Measurements from ENCODE around the gene TAAR2. TPM values are rescaled to one million over a fixed set of nuclear protein-coding genes. Genes with fewer than 3 reads are reported as not detected.

The TAAR2 gene
- total and polyA plus RNA-seq, 2 donors (not counting 3 experiments of a cell fraction or from before 2014, with no cell fraction given), result not detected

- no peaks in the 10 kb centered on the region for H3K36me3 ChIP-seq (ENCODE audit: control insufficient read depth in 2 of 2, extremely low read depth in 1 of 2, insufficient read depth in 2 of 2, low read length in 2 of 2)
- dilution Hi-C loops (cut with MboI; ENCODE audit: extremely low pct_ligation_motif_present, low sequenced_read_pairs) (no loop called here), intact Hi-C loops (cut with micrococcal nuclease) (no loop called here)
- no peak overlapping the region for H3K4me2 ChIP-seq (ENCODE audit: insufficient read depth, low read length)
- peak; percentile 15 for DNase-seq (ENCODE audit: low read depth, low spot score)
- no peak for TF ChIP-seq MYC (IDR thresholded peaks at IDR 0.05; ENCODE audit: low read depth, low read length)
- no peaks in the 10 kb centered on the region for H3K79me2 ChIP-seq (ENCODE audit: control insufficient read depth, insufficient read depth, low read length)
- H3K9ac ChIP-seq (replicated peaks; ENCODE audit: extremely low read depth, insufficient read depth, low read length), result no peak overlapping the region
- H3K27ac ChIP-seq (ENCODE audit: insufficient read depth, low read depth, low read length), result no peak overlapping the region
- H3K4me1 ChIP-seq (ENCODE audit: control insufficient read depth, extremely low read depth, insufficient read depth, low read length), result no peaks in the 10 kb centered on the region
- no peaks in the 10 kb centered on the region for H3K27me3 ChIP-seq (ENCODE audit: control insufficient read depth in 2 of 2, insufficient read depth in 2 of 2, low read length in 2 of 2)
- CTCF ChIA-PET, result no interaction called here
- no peaks in the 10 kb centered on the region for H3K9me3 ChIP-seq (replicated peaks; ENCODE audit: control insufficient read depth, insufficient read depth, low read length)
- H3K4me3 ChIP-seq (replicated peaks in 1 of 3; ENCODE audit: insufficient read depth in 1 of 3, low read depth in 1 of 3, low read length in 3 of 3), result no peak overlapping the region
- H2AFZ ChIP-seq (ENCODE audit: low read depth, low read length), result no peak overlapping the region
- H4K20me1 ChIP-seq (replicated peaks; ENCODE audit: control insufficient read depth, extremely low read depth, insufficient read depth, low read length), result no peaks in the 10 kb centered on the region
- BruUV-seq (replicated peaks), result no TSS peak
- POLR2A ChIA-PET, result no interaction called here
- H3K9me1 ChIP-seq (replicated peaks; ENCODE audit: control insufficient read depth, extremely low read depth, insufficient read depth, low read length), result no peaks in the 10 kb centered on the region
- no peak for FAIRE-seq
Observed at GRCh38 chr6:132648828-132649227, 24.8 kb upstream of the TAAR2 start.

GRCh38 chr6:132648356-132648755, 24.3 kb upstream of the TAAR2 start:
- no peak overlapping the region for H3K9ac ChIP-seq (replicated peaks; ENCODE audit: extremely low read depth, insufficient read depth, low read length)
- H3K27ac ChIP-seq (ENCODE audit: insufficient read depth, low read depth, low read length), result no peak overlapping the region
- BruUV-seq (replicated peaks), result no TSS peak
- H3K4me2 ChIP-seq (ENCODE audit: insufficient read depth, low read length), result no peak overlapping the region
- H3K27me3 ChIP-seq (ENCODE audit: control insufficient read depth in 2 of 2, insufficient read depth in 2 of 2, low read length in 2 of 2), result no peaks in the 10 kb centered on the region
- H3K9me1 ChIP-seq (replicated peaks; ENCODE audit: control insufficient read depth, extremely low read depth, insufficient read depth, low read length), result no peaks in the 10 kb centered on the region
- DNase-seq (ENCODE audit: low read depth, low spot score) (peak; percentile 27), FAIRE-seq (no peak)
- TF ChIP-seq POLR2A (IDR thresholded peaks at IDR 0.05; ENCODE audit: low read depth, low read length), result no peak
- no peak for TF ChIP-seq EZH2 (IDR thresholded peaks at IDR 0.05; ENCODE audit: borderline replicate concordance, low read depth, low read length, severe bottlenecking)
- TF ChIP-seq MAX (IDR thresholded peaks at IDR 0.05; ENCODE audit: insufficient read depth, insufficient read length), result no peak
- TF ChIP-seq MYC (IDR thresholded peaks at IDR 0.05; ENCODE audit: low read depth, low read length), result no peak
- TF ChIP-seq POLR2AphosphoS5 (IDR thresholded peaks at IDR 0.05; ENCODE audit: insufficient read depth, low read depth, low read length), result no peak
- no peak for TF ChIP-seq JUN (IDR thresholded peaks at IDR 0.05; ENCODE audit: borderline replicate concordance, insufficient read depth, insufficient read length, low read depth)
- TF ChIP-seq CTCF (IDR thresholded peaks at IDR 0.05; ENCODE audit: extremely low read depth in 1 of 2, insufficient read depth in 1 of 2, low read depth in 1 of 2, low read length in 2 of 2), result no peak
- no peak for TF ChIP-seq GATA2 (IDR thresholded peaks at IDR 0.05; ENCODE audit: insufficient read depth, insufficient read length, low read depth, low read length)
- no peak for TF ChIP-seq FOS (IDR thresholded peaks at IDR 0.05; ENCODE audit: borderline replicate concordance, insufficient read depth, low read length)
- dilution Hi-C loops (cut with MboI; ENCODE audit: extremely low pct_ligation_motif_present, low sequenced_read_pairs) (no loop called here), intact Hi-C loops (cut with micrococcal nuclease) (no loop called here)
- no peak overlapping the region for H3K4me3 ChIP-seq (replicated peaks in 1 of 3; ENCODE audit: insufficient read depth in 1 of 3, low read depth in 1 of 3, low read length in 3 of 3)
- H3K79me2 ChIP-seq (ENCODE audit: control insufficient read depth, insufficient read depth, low read length), result no peaks in the 10 kb centered on the region
- no peaks in the 10 kb centered on the region for H4K20me1 ChIP-seq (replicated peaks; ENCODE audit: control insufficient read depth, extremely low read depth, insufficient read depth, low read length)
- no peak overlapping the region for H2AFZ ChIP-seq (ENCODE audit: low read depth, low read length)
- H3K36me3 ChIP-seq (ENCODE audit: control insufficient read depth in 2 of 2, extremely low read depth in 1 of 2, insufficient read depth in 2 of 2, low read length in 2 of 2), result no peaks in the 10 kb centered on the region
- ChIA-PET POLR2A (no interaction called here), CTCF (interaction anchor here (1.2 kb wide), 1 partner anchor 18 kb away, joined by 3 read pairs; no protein-coding TSS in a partner anchor)
- no peaks in the 10 kb centered on the region for H3K9me3 ChIP-seq (replicated peaks; ENCODE audit: control insufficient read depth, insufficient read depth, low read length)
- no peaks in the 10 kb centered on the region for H3K4me1 ChIP-seq (ENCODE audit: control insufficient read depth, extremely low read depth, insufficient read depth, low read length)
